GM13977 (cell line): ENCODE results near the gene KIAA1217.

Source experiments
- DNase-seq: peaks from one replicate; pipeline ENCODE4 v3.0.0; 2012; ENCODE audit warnings: low spot score
- CTCF ChIP-seq: IDR thresholded peaks from 2 replicates; pipeline ENCODE4 v1.5.1; 2012; ENCODE audit warnings: mild to moderate bottlenecking, control low read depth; ENCODE audit not compliant: insufficient read depth; ENCODE audit errors: extremely low read depth, missing control alignments
- in situ Hi-C: fragments of 300-500 bp; cut with MboI; formaldehyde crosslinking; loops from one replicate; pipeline ENCODE4 v1.12.0; 2022; ENCODE audit warnings: low sequenced_read_pairs, low pct_unique_long_range_greater_than_20kb, mixed read lengths, inconsistent platforms; ENCODE audit not compliant: unreplicated experiment

KIAA1217 gene

GRCh38 chr10:24551161-24551560, 342.2 kb downstream of the KIAA1217 start:
- in situ Hi-C loops = no loop called here
- DNase-seq = no peak
- TF ChIP-seq CTCF = no peak

GRCh38 chr10:24552346-24553016, 343.5 kb downstream of the KIAA1217 start:
- peak; percentile 5 for TF ChIP-seq CTCF
- no peak for DNase-seq
- in situ Hi-C loops = no loop called here

GRCh38 chr10:24553051-24553612, 344.2 kb downstream of the KIAA1217 start:
- in situ Hi-C loops = no loop called here
- DNase-seq = no peak
- TF ChIP-seq CTCF = no peak

GRCh38 chr10:24554036-24554435, 345.1 kb downstream of the KIAA1217 start:
- in situ Hi-C loops = no loop called here
- no peak for TF ChIP-seq CTCF
- DNase-seq = no peak

- no peak for TF ChIP-seq CTCF
- in situ Hi-C loops = no loop called here
- no peak for DNase-seq
Measured at GRCh38 chr10:24556126-24556749, 347.3 kb downstream of the KIAA1217 start.

- peak; percentile 60 for DNase-seq
- in situ Hi-C loops = no loop called here
- peak; percentile 62 for TF ChIP-seq CTCF
Measured at GRCh38 chr10:24556750-24557742, 348.1 kb downstream of the KIAA1217 start.
